Esophagus muscularis mucosa (tissue), 4 donors: ENCODE measurements around the gene DNAJB13. TPM values are rescaled to one million over a fixed set of nuclear protein-coding genes. Genes with fewer than 3 reads are reported as not detected.
A peak's percentile ranks its signal among the peaks of the same experiment; 100 is the strongest.

Experiments used
- DNase-seq: peaks from one replicate; pipeline ENCODE4 v3.0.0-alpha.2; 2017; ENCODE audit errors: extremely low spot score
- H3K27ac ChIP-seq, 4 donors: fragments of 200-600 bp; sonication (generic); replicated peaks in 1 of 4; 1 replicate in 3 of 4; 2 replicates in 1 of 4; pipeline ENCODE4 v1.5.1; 2016 to 2019; ENCODE audit warnings: mild to moderate bottlenecking in 1 of 4
- H3K27me3 ChIP-seq, 4 donors: fragments of 200-600 bp; sonication (generic); one replicate each; pipeline versions ENCODE4 v1.5.1 to v1.6.0; 2016 to 2019
- H3K36me3 ChIP-seq, 4 donors: fragments of 200-600 bp; sonication (generic); one replicate each; pipeline ENCODE4 v1.5.1; 2016 to 2019
- H3K4me1 ChIP-seq, 4 donors: fragments of 200-600 bp; sonication (generic); one replicate each; pipeline ENCODE4 v1.5.1; 2016 to 2019
- H3K4me3 ChIP-seq, 4 donors: fragments of 200-600 bp; sonication (generic); 1 replicate in 2 of 4; 2 replicates in 2 of 4; pipeline ENCODE4 v1.5.1; 2016 to 2019; ENCODE audit warnings: mild to moderate bottlenecking in 4 of 4, moderate library complexity in 1 of 4
- H3K9me3 ChIP-seq, 4 donors: fragments of 200-600 bp; sonication (generic); 1 replicate in 3 of 4; 2 replicates in 1 of 4; pipeline ENCODE4 v1.5.1; 2016 to 2019
- CTCF ChIP-seq, 3 experiments: fragments of 200-600 bp in 2 of 3; fragments of 450-650 bp in 1 of 3; sonication (generic) in 2 of 3; IDR thresholded peaks; one replicate each; pipeline ENCODE4 v1.5.1; 2017 to 2019; ENCODE audit warnings: antibody characterized with exemption in 3 of 3, mild to moderate bottlenecking in 2 of 3, moderate library complexity in 1 of 3
- EP300 ChIP-seq: sonication (generic); formaldehyde crosslinking; IDR thresholded peaks from one replicate; pipeline ENCODE4 v1.6.1; 2017; ENCODE audit warnings: antibody characterized with exemption
- POLR2A ChIP-seq: fragments of 450-650 bp; IDR thresholded peaks from one replicate; pipeline ENCODE4 v1.6.1; 2017; ENCODE audit warnings: antibody characterized with exemption, moderate library complexity, mild to moderate bottlenecking, low read depth
- POLR2AphosphoS5 ChIP-seq, 2 donors: sonication (generic); formaldehyde crosslinking; IDR thresholded peaks; one replicate each; pipeline ENCODE4 v1.6.1; 2017; ENCODE audit warnings: antibody characterized with exemption in 2 of 2
- WGBS: methylation state at CpG from one replicate; pipeline ENCODE4 v1.1.5; 2018; 5-methylcytosine and 5-hydroxymethylcytosine counted together
- intact Hi-C: fragments of 100-400 bp; cut with DNase I; formaldehyde crosslinking; loops from one replicate; pipeline ENCODE4 v1.15.1; 2023
- total RNA-seq, 4 donors: library from RNA; depleted of rRNA; stranded (reverse); fragments of >200 nt; gene quantifications; one replicate each; pipeline versions ENCODE4 v1.1.0 to v1.2.1, GENCODE V29; 2016

The DNAJB13 gene
- total RNA-seq, 4 donors from 2014 or later: not detected

GRCh38 chr11:73976451-73977151 lies 25.8 kb downstream of the DNAJB13 start:
- no peak for DNase-seq
- H3K36me3 ChIP-seq: peaks cover 6 to 45% (median 40%) of the 10 kb centered on the region in 4 donors
- no peaks in the 10 kb centered on the region for H3K9me3 ChIP-seq
- H3K27ac ChIP-seq: no peak overlapping the region
- no peak overlapping the region for H3K4me3 ChIP-seq
- H3K4me1 ChIP-seq: peaks cover 0 to 19% (median 6%) of the 10 kb centered on the region in 4 donors
- TF ChIP-seq EP300: no peak
- TF ChIP-seq CTCF (IDR thresholded peaks at IDR 0.05): no peak
- no peak for TF ChIP-seq POLR2AphosphoS5 (IDR thresholded peaks at IDR 0.05)
- TF ChIP-seq POLR2A: no peak
- H3K27me3 ChIP-seq: no peaks in the 10 kb centered on the region
- intact Hi-C loops: no loop called here
- 94% methylated on average over 7 of the region's 14 CpGs for WGBS

DNA sequence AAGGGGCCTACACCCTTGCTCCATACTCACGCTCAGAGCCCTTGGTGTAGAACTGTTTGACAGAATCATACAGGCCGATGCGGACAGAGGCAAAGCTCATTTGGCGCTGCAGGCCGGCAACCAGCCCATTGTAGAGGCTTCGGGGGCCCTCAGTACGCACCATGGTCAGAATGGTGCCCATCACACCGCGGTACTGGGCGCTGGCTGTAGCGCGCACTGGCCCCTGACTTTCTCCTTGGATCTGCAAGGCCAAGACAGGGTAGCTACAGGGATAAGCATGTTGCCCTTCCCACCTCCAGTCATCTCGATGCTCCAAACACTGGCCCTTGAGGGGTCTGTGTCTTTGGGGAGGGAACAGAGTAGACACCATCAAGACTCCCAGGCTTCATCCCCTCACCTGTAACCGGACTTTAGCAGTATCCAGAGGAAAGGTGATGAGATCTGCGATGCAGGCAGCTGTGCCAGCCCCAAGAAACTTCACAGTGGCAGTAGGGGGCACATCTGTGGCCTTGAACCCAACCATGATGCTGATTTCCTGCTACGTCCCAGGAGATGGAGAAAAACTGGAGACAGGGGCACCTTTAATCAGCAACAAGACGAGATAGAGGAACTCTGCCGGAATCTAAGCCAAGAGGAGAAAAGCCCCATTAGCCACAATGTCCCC lies 27.2 kb downstream of the DNAJB13 start:
- peaks cover 6 to 45% (median 40%) of the 10 kb centered on the region in 4 donors for H3K36me3 ChIP-seq
- TF ChIP-seq POLR2A (no peak), EP300 (no peak), POLR2AphosphoS5 (IDR thresholded peaks at IDR 0.05) (no peak), CTCF (IDR thresholded peaks at IDR 0.05) (no peak)
- H3K27ac ChIP-seq: no peak overlapping the region
- H3K9me3 ChIP-seq: no peaks in the 10 kb centered on the region
- WGBS: 97% methylated on average over 18 of the region's 18 CpGs
- intact Hi-C loops: no loop called here
- peaks cover 10 to 29% (median 15%) of the 10 kb centered on the region in 4 donors for H3K4me1 ChIP-seq
- H3K4me3 ChIP-seq: no peak overlapping the region
- no peaks in the 10 kb centered on the region for H3K27me3 ChIP-seq
- DNase-seq: no peak

DNA sequence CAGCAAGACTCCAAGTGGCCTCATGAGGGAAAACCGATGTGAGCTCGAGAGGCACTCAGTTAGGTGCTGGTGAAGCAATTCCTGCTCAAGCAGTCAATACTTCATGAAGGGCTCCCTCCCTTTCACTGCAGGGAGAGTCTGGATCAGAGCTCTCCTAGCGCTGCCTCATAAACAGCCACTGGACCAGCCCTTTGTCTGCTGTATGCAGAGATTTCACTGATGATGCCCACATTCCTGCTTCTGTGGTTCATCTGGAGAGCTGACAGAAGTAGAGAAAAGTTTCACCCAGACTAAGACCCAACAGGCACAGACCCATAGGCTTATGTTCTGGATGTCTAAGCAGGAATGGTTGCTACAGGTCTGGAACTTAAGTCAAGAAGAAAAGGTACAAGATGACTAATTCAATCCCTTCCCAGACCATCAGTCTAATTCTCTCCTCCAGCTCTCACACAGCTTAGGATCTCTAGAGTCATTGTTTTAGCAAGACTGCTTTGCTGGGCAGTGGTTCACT lies 27.8 kb downstream of the DNAJB13 start:
- 100% methylated on average over 3 of the region's 3 CpGs for WGBS
- Histone ChIP-seq H3K9me3 (no peaks in the 10 kb centered on the region), H3K4me3 (no peak overlapping the region), H3K27me3 (no peaks in the 10 kb centered on the region), H3K36me3 (peaks cover 6 to 45% (median 40%) of the 10 kb centered on the region in 4 donors), H3K4me1 (peaks cover 14 to 27% (median 15%) of the 10 kb centered on the region in 4 donors), H3K27ac (no peak overlapping the region)
- TF ChIP-seq POLR2AphosphoS5 (IDR thresholded peaks at IDR 0.05) (no peak), CTCF (IDR thresholded peaks at IDR 0.05) (no peak), POLR2A (no peak), EP300 (no peak)
- no peak for DNase-seq
- intact Hi-C loops: no loop called here

DNA sequence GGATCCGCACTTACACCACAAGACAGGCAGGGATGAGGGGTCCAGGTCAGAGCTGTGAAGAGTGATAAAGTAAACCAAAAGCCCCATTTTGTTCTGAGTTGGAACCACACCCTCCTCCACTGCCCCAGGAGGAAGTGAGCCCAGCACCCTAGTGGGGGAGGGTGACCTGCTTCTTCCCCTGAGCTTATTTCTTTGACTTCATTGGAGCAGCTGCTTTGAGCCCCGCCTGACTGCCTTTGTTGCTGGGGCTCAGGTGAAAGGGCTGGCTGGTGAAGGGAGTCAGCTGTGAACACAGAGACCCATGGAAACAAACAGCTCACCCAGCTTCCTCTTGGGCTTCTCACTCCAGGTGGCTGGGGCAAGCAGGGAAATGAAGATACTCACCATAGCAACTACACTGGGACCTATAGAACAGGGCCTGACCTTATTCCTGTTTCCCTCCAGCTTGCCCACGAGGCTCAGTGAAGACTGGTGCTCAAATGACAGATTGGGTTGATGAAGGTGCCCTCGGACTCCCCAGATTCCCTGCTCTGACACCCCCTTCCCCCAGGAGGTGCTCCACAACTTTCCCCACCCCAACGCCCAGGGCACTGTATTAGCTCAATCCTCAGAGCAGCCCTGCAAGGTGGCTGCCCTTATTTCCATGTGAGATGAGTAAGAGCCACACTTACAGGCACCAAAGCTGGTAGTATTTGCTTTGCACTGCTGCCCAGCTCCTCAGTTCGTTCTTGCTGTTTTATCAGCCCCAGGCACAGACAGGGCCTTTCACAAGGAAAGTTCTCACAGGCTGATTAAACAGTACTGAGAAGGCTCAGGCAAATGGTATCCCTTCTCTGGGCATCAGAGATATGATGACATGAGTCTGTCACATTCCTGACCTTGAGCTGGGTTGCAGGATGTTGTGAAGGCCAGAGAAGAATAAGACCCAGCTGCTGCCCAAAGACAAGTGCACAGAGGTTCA lies 29.5 kb downstream of the DNAJB13 start:
- H3K4me1 ChIP-seq: peaks cover 13 to 25% (median 22%) of the 10 kb centered on the region in 4 donors
- H3K9me3 ChIP-seq: no peaks in the 10 kb centered on the region
- intact Hi-C loops: no loop called here
- peak overlapping the region in 3 of 4 donors; percentile 18 to 88 (median 76) for H3K27ac ChIP-seq
- H3K36me3 ChIP-seq: peaks cover 6 to 35% (median 32%) of the 10 kb centered on the region in 4 donors
- TF ChIP-seq CTCF (IDR thresholded peaks at IDR 0.05) (no peak), EP300 (no peak), POLR2A (no peak), POLR2AphosphoS5 (IDR thresholded peaks at IDR 0.05) (peak in 1 of 2 donors; percentile 37)
- DNase-seq: no peak
- WGBS: 59% methylated on average over 5 of the region's 6 CpGs
- no peaks in the 10 kb centered on the region for H3K27me3 ChIP-seq
- H3K4me3 ChIP-seq: peak overlapping the region in 2 of 4 donors; percentile 67 to 70
